ENCODE measurements around the gene NPAS3.

DNA sequence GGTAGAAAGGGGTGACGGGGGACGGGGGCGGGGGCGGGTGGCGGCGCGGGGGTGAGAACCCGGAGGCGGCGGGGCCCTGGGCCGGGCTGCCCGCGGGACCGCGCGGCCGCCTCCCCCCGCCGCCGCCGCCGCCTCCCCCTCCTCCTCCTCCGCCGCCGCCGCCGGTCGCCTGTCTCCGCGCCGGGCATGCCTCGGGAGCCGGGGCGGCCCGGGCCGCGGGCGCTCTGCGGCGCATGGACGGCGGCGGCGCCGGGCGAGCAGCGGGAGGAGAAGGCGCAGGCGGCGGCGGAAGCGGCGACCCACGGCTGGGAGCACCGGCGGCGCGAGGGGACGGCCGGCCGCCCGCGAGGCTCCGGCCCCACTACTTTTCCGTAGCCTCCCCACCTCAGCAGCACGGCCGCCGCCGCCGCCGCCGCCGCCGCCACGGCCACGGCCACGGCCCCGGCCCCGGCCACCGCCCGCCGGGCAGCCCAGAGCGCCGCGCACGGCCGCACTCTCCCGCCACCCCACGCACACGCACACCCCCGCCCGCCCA, at the start of gene NPAS3:
- TF ChIP-seq EP300 (IDR thresholded peaks at IDR 0.05) (no peak), POLR2A (IDR thresholded peaks at IDR 0.05) (no peak)
- TF ChIP-seq, protein P1, sequence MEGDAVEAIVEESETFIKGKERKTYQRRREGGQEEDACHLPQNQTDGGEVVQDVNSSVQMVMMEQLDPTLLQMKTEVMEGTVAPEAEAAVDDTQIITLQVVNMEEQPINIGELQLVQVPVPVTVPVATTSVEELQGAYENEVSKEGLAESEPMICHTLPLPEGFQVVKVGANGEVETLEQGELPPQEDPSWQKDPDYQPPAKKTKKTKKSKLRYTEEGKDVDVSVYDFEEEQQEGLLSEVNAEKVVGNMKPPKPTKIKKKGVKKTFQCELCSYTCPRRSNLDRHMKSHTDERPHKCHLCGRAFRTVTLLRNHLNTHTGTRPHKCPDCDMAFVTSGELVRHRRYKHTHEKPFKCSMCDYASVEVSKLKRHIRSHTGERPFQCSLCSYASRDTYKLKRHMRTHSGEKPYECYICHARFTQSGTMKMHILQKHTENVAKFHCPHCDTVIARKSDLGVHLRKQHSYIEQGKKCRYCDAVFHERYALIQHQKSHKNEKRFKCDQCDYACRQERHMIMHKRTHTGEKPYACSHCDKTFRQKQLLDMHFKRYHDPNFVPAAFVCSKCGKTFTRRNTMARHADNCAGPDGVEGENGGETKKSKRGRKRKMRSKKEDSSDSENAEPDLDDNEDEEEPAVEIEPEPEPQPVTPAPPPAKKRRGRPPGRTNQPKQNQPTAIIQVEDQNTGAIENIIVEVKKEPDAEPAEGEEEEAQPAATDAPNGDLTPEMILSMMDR (IDR thresholded peaks at IDR 0.05): no peak

All from tibial nerve (tissue), 4 donors.